22Rv1 (cell line): ENCODE data around the gene GUK1.

Experiments
- ZFX ChIP-seq: fragments of 450-650 bp; IDR thresholded peaks from 2 replicates; pipeline ENCODE4 v1.6.1; 2017; ENCODE audit warnings: antibody characterized with exemption, borderline replicate concordance
- TF ChIP-seq, protein P1 (sequence below): fragments of 450-650 bp; IDR thresholded peaks from 2 replicates; pipeline ENCODE4 v1.5.1; 2017; ENCODE audit warnings: mild to moderate bottlenecking

DNA sequence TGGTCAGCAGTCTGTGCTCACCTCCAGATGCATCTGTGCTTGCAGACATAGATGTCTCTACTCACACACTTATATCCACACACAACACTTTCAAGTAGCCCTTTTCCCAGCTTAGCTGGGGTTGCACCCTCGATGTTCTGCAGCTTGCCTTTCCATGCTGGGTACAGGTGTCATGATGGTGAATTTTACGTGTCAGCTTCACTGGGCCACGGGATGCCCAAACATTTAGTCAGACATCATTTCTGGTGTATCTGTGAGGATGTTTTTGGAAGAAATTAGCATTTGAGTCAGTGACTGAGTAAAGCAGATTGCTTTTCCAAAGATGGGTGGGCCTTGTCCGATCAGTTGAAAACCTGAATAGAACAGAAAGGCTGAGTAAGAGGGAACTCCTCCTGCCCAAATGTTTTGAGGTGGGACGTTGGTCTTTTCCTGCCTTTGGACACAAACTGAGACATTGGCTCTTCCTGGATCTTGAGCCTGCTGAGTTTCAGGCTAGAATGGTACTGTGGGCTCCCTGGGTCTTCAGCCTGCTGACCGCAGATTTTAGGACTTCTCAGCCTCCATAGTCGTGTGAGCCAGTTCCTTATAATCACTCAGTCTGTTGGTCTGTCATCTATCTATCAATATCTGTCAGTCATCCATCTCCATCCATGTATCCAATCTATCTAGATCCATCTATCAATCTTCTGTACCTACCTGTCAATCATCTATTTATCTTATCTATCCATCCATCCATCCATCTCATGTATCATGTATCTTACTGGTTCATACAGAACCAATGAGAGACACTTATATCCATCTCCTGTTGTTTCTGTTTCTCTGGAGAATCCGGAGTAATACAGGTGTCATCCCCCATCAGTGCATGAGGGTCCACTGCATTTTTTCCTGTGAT is 55.1 kb downstream of the GUK1 start:
- TF ChIP-seq, protein P1, sequence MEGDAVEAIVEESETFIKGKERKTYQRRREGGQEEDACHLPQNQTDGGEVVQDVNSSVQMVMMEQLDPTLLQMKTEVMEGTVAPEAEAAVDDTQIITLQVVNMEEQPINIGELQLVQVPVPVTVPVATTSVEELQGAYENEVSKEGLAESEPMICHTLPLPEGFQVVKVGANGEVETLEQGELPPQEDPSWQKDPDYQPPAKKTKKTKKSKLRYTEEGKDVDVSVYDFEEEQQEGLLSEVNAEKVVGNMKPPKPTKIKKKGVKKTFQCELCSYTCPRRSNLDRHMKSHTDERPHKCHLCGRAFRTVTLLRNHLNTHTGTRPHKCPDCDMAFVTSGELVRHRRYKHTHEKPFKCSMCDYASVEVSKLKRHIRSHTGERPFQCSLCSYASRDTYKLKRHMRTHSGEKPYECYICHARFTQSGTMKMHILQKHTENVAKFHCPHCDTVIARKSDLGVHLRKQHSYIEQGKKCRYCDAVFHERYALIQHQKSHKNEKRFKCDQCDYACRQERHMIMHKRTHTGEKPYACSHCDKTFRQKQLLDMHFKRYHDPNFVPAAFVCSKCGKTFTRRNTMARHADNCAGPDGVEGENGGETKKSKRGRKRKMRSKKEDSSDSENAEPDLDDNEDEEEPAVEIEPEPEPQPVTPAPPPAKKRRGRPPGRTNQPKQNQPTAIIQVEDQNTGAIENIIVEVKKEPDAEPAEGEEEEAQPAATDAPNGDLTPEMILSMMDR, result no peak
- TF ChIP-seq ZFX, result no peak
